GM21786 (cell line): ENCODE data around the gene SH2D5.
"Not testable (repeated sequence)": the region's sequence is repeated elsewhere in the genome, so short reads cannot be mapped to it uniquely, and the experiment has no call there.

Source experiments
- ATAC-seq: cut with Tn5 transposase; IDR thresholded peaks from one replicate; pipeline ENCODE4 v1.9.1; 2021; ENCODE audit not compliant: unreplicated experiment

Gene SH2D5

GRCh38 chr1:20696397-20697333, 35.8 kb downstream of the SH2D5 start:
- ATAC-seq = no peak

GRCh38 chr1:20695515-20695914, 37.0 kb downstream of the SH2D5 start:
- no peak for ATAC-seq

GRCh38 chr1:20693623-20694022, 38.9 kb downstream of the SH2D5 start:
- no peak for ATAC-seq

- no peak for ATAC-seq
These were observed 40.6 kb downstream of the SH2D5 start for GRCh38 chr1:20691872-20692271.

- no peak for ATAC-seq
These were observed 42.9 kb downstream of the SH2D5 start for GRCh38 chr1:20689645-20690056.

GRCh38 chr1:20686883-20687725, 45.4 kb downstream of the SH2D5 start:
- no peak for ATAC-seq

GRCh38 chr1:20685741-20686140, 46.8 kb downstream of the SH2D5 start:
- ATAC-seq = no peak

- no peak for ATAC-seq
These were observed 47.3 kb downstream of the SH2D5 start for GRCh38 chr1:20685099-20685662.

GRCh38 chr1:20684651-20685050, 47.9 kb downstream of the SH2D5 start:
- no peak for ATAC-seq

GRCh38 chr1:20684050-20684620, 48.4 kb downstream of the SH2D5 start:
- ATAC-seq = no peak

- ATAC-seq = no peak
These were observed 48.9 kb downstream of the SH2D5 start for GRCh38 chr1:20683614-20684013.

- ATAC-seq = no peak
These were observed 49.8 kb downstream of the SH2D5 start for GRCh38 chr1:20682571-20683236.

- no peak for ATAC-seq
These were observed 50.5 kb downstream of the SH2D5 start for GRCh38 chr1:20681999-20682398.

- no peak for ATAC-seq
These were observed 52.2 kb downstream of the SH2D5 start for GRCh38 chr1:20680269-20680668.

GRCh38 chr1:20678599-20678998, 53.9 kb downstream of the SH2D5 start:
- ATAC-seq = no peak

- not testable (repeated sequence) for ATAC-seq
These were observed 58.9 kb downstream of the SH2D5 start for GRCh38 chr1:20673626-20674025.

- no peak for ATAC-seq
These were observed 60.3 kb downstream of the SH2D5 start for GRCh38 chr1:20672265-20672632.

GRCh38 chr1:20670936-20671335, 61.6 kb downstream of the SH2D5 start:
- no peak for ATAC-seq
